Neural progenitor cell (in vitro differentiated cells): Measurements from ENCODE around the gene FAM110A. TPM values are rescaled to one million over a fixed set of nuclear protein-coding genes. Genes with fewer than 3 reads are reported as not detected.

ENCODE experiments used
- total RNA-seq: library from RNA; depleted of rRNA; stranded (reverse); fragments of >200 nt; gene quantifications from 2 replicates; pipeline ENCODE4 v1.2.3, GENCODE V29; 2015; ENCODE audit warnings: low replicate concordance

Gene FAM110A
- total RNA-seq, 1 donor from 2014 or later = 2.9 TPM

Other genes with a start within 250 kb of the FAM110A start
- 0.07 and 1.4 TPM in 2 replicates for gene TCF15, start 223.4 kb upstream of the FAM110A start, total RNA-seq
- gene SRXN1, start 180.5 kb upstream of the FAM110A start, total RNA-seq = 6.8 and 12.8 TPM in 2 replicates
- gene SCRT2, start 157.9 kb upstream of the FAM110A start, total RNA-seq = not detected in 2 replicates
- 0.56 TPM in 1 of 2 replicates, not detected in the other for gene SLC52A3, start 65.2 kb upstream of the FAM110A start, total RNA-seq
- 0.06 and 0.19 TPM in 2 replicates for gene ANGPT4, start 82.6 kb downstream of the FAM110A start, total RNA-seq
- 0.26 and 1.0 TPM in 2 replicates for gene RSPO4, start 168.6 kb downstream of the FAM110A start, total RNA-seq